HT1080 (cell line): Measurements from ENCODE around the gene AGBL1. TPM values are rescaled to one million over a fixed set of nuclear protein-coding genes. Genes with fewer than 3 reads are reported as not detected.
A peak's percentile ranks its signal among the peaks of the same experiment; 100 is the strongest.

Experiments used
- DNase-seq: peaks from one replicate; pipeline ENCODE4 v3.0.0-alpha.2; 2015; ENCODE audit warnings: low read depth
- total RNA-seq: library from RNA; depleted of rRNA; stranded (reverse); fragments of >200 nt; shearing (Covaris generic); gene quantifications from 2 replicates; pipeline ENCODE4 v1.2.3, GENCODE V29; 2014

AGBL1 gene
- total RNA-seq, 1 experiment from 2014 or later, result 0.03 TPM

DNA sequence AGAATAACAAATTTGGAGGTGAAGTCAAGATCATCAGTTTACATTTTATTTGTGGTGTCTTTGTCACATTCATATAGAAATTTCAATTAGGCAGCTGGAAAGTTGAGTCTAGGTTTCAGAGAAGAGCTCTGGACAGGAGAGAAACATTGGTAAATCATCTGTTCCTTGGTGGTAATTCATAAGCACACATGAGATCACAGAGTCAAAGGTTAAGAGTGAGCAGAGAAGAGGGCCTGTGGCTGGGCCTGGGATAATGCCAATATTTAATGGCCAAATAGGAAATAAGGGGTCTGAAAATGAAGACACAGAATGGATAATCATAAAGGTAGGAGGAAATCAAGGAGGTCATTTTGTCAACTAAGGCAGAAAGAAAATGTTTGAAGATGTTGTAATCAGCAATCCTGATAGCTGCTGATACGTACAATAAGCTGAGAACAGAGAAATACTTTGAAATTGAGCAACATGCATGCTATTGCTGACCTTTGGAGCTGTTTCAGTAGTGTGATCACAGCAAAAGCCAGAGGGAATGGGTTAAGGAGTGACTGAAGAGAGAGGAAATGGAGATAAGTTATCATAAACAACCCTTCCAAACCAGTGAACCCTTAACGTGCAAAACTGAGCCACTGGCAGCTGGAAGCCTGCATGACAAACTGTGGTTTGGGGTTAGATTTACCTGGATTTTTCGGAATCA lies 692.8 kb downstream of the AGBL1 start:
- DNase-seq, result no peak

DNA sequence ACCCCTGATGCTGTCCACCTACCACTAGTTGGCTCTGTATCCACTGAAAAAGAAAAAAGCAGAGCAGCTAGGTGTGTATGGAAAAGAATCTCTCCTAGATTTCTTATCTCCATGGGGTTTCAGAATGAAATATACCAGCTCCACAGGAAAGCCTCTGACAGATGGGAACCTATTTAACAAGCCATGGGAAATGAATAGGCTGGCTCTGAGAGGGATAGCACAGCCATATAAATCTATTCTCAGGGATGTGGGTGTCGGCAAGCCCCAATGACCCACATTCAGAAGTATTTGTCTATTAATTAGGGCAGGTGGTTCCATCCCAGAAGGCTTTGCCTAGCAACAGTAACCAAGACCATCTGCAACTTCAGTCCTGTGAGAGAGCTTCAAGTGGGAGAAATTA lies 694.1 kb downstream of the AGBL1 start:
- no peak for DNase-seq

GRCh38 chr15:86776145-86776544 lies 696.5 kb downstream of the AGBL1 start:
- DNase-seq, result no peak

- DNase-seq, result no peak
Observed at GRCh38 chr15:86796521-86796920, 716.9 kb downstream of the AGBL1 start.

- no peak for DNase-seq
Observed at GRCh38 chr15:86797135-86797534, 717.5 kb downstream of the AGBL1 start.

GRCh38 chr15:86799226-86799625 lies 719.6 kb downstream of the AGBL1 start:
- no peak for DNase-seq

GRCh38 chr15:86802244-86802643 lies 722.6 kb downstream of the AGBL1 start:
- no peak for DNase-seq

GRCh38 chr15:86804406-86804805 lies 724.7 kb downstream of the AGBL1 start:
- no peak for DNase-seq

- no peak for DNase-seq
Observed at GRCh38 chr15:86810329-86810728, 730.7 kb downstream of the AGBL1 start.

DNA sequence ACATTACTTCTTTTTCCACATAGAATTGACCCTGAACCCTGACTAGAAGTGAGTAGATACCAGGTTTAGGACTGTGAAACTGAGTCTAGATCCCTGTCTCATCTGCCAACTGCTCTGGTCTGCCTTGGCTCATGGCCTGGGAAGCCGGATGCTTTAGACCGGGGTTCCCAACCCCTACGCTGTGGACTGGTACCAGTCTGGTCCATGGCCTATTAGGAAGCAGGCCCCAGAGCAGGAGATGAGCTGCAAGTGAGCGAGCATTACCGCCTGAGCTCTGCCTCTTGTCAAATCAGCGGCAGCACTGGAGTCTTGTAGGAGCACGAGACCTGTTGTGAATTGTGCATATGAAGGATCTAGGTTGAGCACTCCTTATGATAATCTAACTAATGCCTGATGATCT lies 734.2 kb downstream of the AGBL1 start:
- DNase-seq, result no peak

DNA sequence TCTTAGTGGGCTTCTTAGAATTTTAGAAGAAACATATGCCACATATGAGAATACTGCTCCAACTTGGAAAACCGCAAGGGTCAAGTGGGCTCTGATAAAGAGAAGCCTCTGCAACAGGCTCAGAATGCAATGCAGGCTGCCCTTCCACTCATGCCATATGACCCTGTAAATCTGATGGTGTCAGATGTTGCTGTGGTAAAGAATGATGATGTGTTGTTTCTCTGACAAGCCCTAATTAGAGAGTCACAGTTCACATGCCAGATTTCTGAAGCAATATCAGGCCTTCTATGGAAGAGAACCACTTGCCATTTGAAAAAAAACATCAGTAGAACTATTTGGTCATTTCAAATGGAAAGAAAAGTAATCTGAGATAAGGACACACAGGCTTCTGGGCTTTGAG lies 749.6 kb downstream of the AGBL1 start:
- DNase-seq, result no peak

DNA sequence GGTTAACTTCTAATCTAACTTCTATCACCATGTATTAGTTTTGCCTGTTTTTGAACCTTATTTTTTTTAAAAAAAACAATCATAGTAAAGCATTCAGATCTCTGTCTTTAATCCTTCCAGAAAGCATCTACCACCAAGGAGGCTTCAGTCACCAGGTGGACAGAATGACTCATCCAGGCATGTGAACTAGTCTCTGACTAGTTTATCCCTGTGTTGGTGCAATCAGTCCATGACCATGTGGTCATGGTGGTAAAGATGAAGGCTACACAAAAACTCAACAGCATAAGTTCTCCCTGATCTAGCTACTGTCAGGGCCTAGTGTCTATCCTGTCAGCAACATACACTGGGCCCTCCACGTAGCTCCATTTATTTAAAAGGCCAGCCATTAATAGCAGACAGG lies 750.6 kb downstream of the AGBL1 start:
- peak; percentile 13 for DNase-seq

- no peak for DNase-seq
Observed at GRCh38 chr15:86833595-86833994, 753.9 kb downstream of the AGBL1 start.

- DNase-seq, result no peak
Observed at GRCh38 chr15:86834115-86834863, 754.6 kb downstream of the AGBL1 start.

DNA sequence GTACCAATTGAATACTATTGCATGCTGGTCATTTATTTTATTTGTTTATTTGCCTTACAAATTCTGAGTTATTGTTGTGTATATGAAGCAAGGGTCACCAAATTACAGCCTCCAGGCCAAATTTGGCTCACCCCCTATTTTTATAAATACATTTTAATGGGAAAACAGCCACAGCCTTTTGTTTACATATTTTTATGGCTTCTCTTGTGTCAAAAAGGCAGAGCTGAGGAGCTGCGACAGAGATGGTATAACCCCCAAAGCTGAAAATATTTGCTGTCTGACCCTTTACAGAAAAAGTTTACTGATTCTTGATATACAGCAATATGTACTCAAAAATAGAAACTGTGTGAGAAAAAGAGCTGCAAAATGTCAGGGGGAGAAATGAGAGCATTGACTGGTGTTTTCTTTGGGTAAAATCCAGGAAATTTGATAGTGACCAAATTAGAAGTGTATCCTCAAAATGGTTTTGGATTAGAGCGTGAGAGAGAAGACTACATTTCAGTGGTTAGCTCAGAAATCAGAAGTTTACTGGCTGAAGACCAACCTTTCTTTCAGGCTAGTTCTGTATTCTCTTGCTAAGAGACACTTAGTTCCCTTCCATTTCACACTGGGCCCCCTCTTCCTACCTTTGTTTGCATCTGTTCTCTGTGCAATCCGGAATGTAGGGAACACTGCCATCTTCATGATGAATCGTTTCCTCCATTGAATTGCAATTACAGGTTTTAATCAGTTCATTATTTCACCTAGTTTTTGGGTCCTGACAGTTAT lies 757.8 kb downstream of the AGBL1 start:
- DNase-seq, result no peak

- no peak for DNase-seq
Observed at GRCh38 chr15:86839502-86839901, 759.8 kb downstream of the AGBL1 start.

- no peak for DNase-seq
Observed at GRCh38 chr15:86840996-86841395, 761.3 kb downstream of the AGBL1 start.

- DNase-seq, result no peak
Observed at GRCh38 chr15:86842199-86842598, 762.5 kb downstream of the AGBL1 start.

DNA sequence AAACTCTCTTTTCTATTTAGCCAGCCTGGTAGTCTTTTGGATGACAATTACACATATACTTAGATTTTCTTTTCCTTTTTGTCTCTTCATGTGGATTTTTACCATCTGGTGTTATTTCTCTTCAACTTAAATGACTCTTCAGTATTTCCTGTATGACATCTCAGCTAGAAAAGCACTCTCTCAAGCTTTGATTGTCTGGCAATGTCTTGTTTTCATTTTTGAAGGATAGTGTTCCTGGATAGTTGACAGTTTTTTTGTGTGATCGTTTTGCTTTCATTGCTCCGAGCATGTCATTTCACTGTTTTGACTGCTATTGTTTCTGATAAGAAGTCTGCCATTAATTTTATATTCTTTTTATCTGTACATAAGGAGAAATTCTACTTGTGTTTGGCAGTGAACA lies 766.4 kb downstream of the AGBL1 start:
- no peak for DNase-seq

GRCh38 chr15:86849136-86849535 lies 769.5 kb downstream of the AGBL1 start:
- no peak for DNase-seq

GRCh38 chr15:86849558-86850285 lies 770.1 kb downstream of the AGBL1 start:
- DNase-seq, result no peak

- DNase-seq, result no peak
Observed at GRCh38 chr15:86850939-86851338, 771.3 kb downstream of the AGBL1 start.
